Liver (tissue), 9 donors: Measurements from ENCODE around the gene CCDC66. TPM values are rescaled to one million over a fixed set of nuclear protein-coding genes. Genes with fewer than 3 reads are reported as not detected.

Experiments used
- DNase-seq: peaks from one replicate; pipeline ENCODE4 v3.0.0-alpha.2; 2017; ENCODE audit warnings: low spot score
- H3K27ac ChIP-seq, 2 donors: one replicate each; pipeline ENCODE4 v1.7.0; 2013; ENCODE audit warnings: inconsistent platforms in 2 of 2, low read length in 2 of 2, control low read depth in 1 of 2, low read depth in 1 of 2, mild to moderate bottlenecking in 1 of 2
- H3K27me3 ChIP-seq, 4 donors: one replicate each; pipeline versions ENCODE4 v1.6.1 to v1.7.0; 2013; ENCODE audit warnings: low read length in 3 of 4, inconsistent platforms in 1 of 4, mild to moderate bottlenecking in 1 of 4, moderate library complexity in 1 of 4; ENCODE audit not compliant: control insufficient read depth in 4 of 4, insufficient read depth in 4 of 4
- H3K36me3 ChIP-seq, 4 donors: one replicate each; pipeline versions ENCODE4 v1.6.1 to v1.7.0; 2013; ENCODE audit warnings: low read length in 3 of 4, mild to moderate bottlenecking in 3 of 4, low read depth in 1 of 4, moderate library complexity in 1 of 4; ENCODE audit not compliant: control insufficient read depth in 4 of 4, insufficient read depth in 3 of 4
- H3K4me1 ChIP-seq, 4 donors: one replicate each; pipeline versions ENCODE4 v1.6.1 to v1.7.0; 2013; ENCODE audit warnings: low read length in 3 of 4, mild to moderate bottlenecking in 3 of 4, moderate library complexity in 1 of 4; ENCODE audit not compliant: control insufficient read depth in 4 of 4, insufficient read depth in 4 of 4
- H3K4me3 ChIP-seq, 3 donors: one replicate each; pipeline versions ENCODE4 v1.6.1 to v1.7.0; 2013; ENCODE audit warnings: low read length in 3 of 3, control low read depth in 1 of 3, low read depth in 1 of 3, mild to moderate bottlenecking in 1 of 3
- H3K9ac ChIP-seq, 2 donors: one replicate each; pipeline ENCODE4 v1.7.0; 2013; ENCODE audit warnings: low read length in 2 of 2, mild to moderate bottlenecking in 2 of 2, moderate library complexity in 2 of 2, control low read depth in 1 of 2, low read depth in 1 of 2
- H3K9me3 ChIP-seq, 4 donors: one replicate each; pipeline versions ENCODE4 v1.6.1 to v1.7.0; 2013; ENCODE audit warnings: low read length in 3 of 4; ENCODE audit not compliant: control insufficient read depth in 4 of 4
- EGR1 ChIP-seq, 2 donors: IDR thresholded peaks; 2 replicates each; pipeline ENCODE4 v1.6.1; 2016 to 2018; ENCODE audit warnings: antibody characterized with exemption in 2 of 2, low read depth in 2 of 2
- FOXA1 ChIP-seq: IDR thresholded peaks from 2 replicates; pipeline ENCODE4 v1.6.1; 2016; ENCODE audit warnings: antibody characterized with exemption
- GABPA ChIP-seq, 2 donors: IDR thresholded peaks in 1 of 2; conservative IDR thresholded peaks in 1 of 2; 2 replicates each; pipeline ENCODE4 v1.6.1; 2016; ENCODE audit warnings: antibody characterized with exemption in 2 of 2, mild to moderate bottlenecking in 1 of 2, moderate library complexity in 1 of 2
- HNF4A ChIP-seq, 2 donors: conservative IDR thresholded peaks; 2 replicates each; pipeline ENCODE4 v1.6.1; 2016; ENCODE audit warnings: antibody characterized with exemption in 2 of 2, mild to moderate bottlenecking in 2 of 2
- HNF4G ChIP-seq: IDR thresholded peaks from 2 replicates; pipeline ENCODE4 v1.6.1; 2016; ENCODE audit warnings: antibody characterized with exemption
- JUND ChIP-seq, 2 donors: IDR thresholded peaks; 2 replicates each; pipeline ENCODE4 v1.6.1; 2016; ENCODE audit warnings: antibody characterized with exemption in 2 of 2
- NR2F2 ChIP-seq: IDR thresholded peaks from 2 replicates; pipeline ENCODE4 v1.6.1; 2016; ENCODE audit warnings: antibody characterized with exemption
- RAD21 ChIP-seq, 2 donors: IDR thresholded peaks; 2 replicates each; pipeline ENCODE4 v1.6.1; 2016; ENCODE audit warnings: antibody characterized with exemption in 2 of 2, mild to moderate bottlenecking in 2 of 2
- RXRA ChIP-seq, 2 donors: IDR thresholded peaks; 2 replicates each; pipeline ENCODE4 v1.6.1; 2017 to 2018; ENCODE audit warnings: antibody characterized with exemption in 2 of 2, mild to moderate bottlenecking in 1 of 2
- SP1 ChIP-seq: IDR thresholded peaks from 2 replicates; pipeline ENCODE4 v1.6.1; 2018; ENCODE audit warnings: antibody characterized with exemption, mild to moderate bottlenecking
- TAF1 ChIP-seq: conservative IDR thresholded peaks from 2 replicates; pipeline ENCODE4 v1.6.1; 2016; ENCODE audit warnings: antibody characterized with exemption, mild to moderate bottlenecking
- ZBTB33 ChIP-seq: IDR thresholded peaks from 2 replicates; pipeline ENCODE4 v1.6.1; 2016; ENCODE audit warnings: antibody characterized with exemption
- WGBS: extraction: QIAGEN DNeasy Blood & Tissue Kit; methylation state at CpG from one replicate; pipeline ENCODE4 v1.1.7; 2013; 5-methylcytosine and 5-hydroxymethylcytosine counted together
- polyA plus RNA-seq, 2 donors: library from polyadenylated mRNA; stranded (reverse) in 1 of 2; unstranded in 1 of 2; fragments of 200-250 nt in 1 of 2; fragments of >200 nt in 1 of 2; fragmentation: Nextera tagmentation in 1 of 2; extraction: Ambion mirVana in 1 of 2; gene quantifications; one replicate each; pipeline versions ENCODE4 v1.2.1 to v1.2.3, GENCODE V29; 2013 to 2015
- total RNA-seq, 2 donors: library from RNA; depleted of rRNA; stranded (reverse); fragments of >200 nt; gene quantifications; one replicate each; pipeline ENCODE4 v1.2.3, GENCODE V29; 2014
- TF ChIP-seq, protein P1 (sequence below): IDR thresholded peaks from 2 replicates; pipeline ENCODE4 v1.6.1; 2016; ENCODE audit warnings: antibody characterized with exemption, mild to moderate bottlenecking
- TF ChIP-seq, protein P2 (sequence below): IDR thresholded peaks from 2 replicates; pipeline ENCODE4 v1.6.1; 2016; ENCODE audit warnings: antibody characterized with exemption
- TF ChIP-seq, protein P3 (sequence below): fragments of 150-350 bp; IDR thresholded peaks from 2 replicates; pipeline ENCODE4 v1.5.1; 2017; ENCODE audit warnings: improper control_type of control experiment, low read depth, low read length; ENCODE audit not compliant: missing input control
- donor health status: healthy.
- donor health status: healthy.
- donor health status: healthy.
- donor health status: healthy.
- donor health status: healthy.

CCDC66 gene
- total and polyA plus RNA-seq, 4 donors, result 2.1 to 23.3 (median 11.8) TPM

DNA sequence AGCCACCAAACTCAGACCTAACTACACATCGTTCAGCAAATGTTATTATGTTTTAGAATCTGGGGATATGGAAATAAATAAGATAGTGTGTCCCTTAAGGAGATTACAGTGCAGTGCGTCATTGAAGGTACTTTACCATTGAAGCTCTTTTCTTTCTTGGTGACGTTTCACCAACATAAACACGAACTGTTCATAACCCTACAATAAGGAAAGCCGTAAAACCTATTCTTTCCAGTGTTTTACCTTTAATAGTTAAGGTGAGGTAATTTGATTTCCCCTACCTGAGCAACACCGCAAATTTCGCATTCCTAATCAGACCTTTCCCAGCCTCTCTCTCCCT, 826 bp downstream of the CCDC66 start:
- H3K9ac ChIP-seq, result peak overlapping the region in 1 of 2 donors; percentile 72
- TF ChIP-seq JUND (IDR thresholded peaks at IDR 0.05) (no peak), RAD21 (IDR thresholded peaks at IDR 0.05) (no peak), ZBTB33 (no peak), HNF4G (no peak), TAF1 (no peak), SP1 (no peak), RXRA (IDR thresholded peaks at IDR 0.05) (no peak), GABPA (IDR thresholded peaks at IDR 0.05 in 1 of 2, conservative IDR thresholded peaks at IDR 0.05 in 1 of 2) (no peak), HNF4A (conservative IDR thresholded peaks at IDR 0.05) (no peak), FOXA1 (no peak), EGR1 (IDR thresholded peaks at IDR 0.05; ENCODE audit: low read depth in 2 of 2) (no peak)
- TF ChIP-seq, protein P1, sequence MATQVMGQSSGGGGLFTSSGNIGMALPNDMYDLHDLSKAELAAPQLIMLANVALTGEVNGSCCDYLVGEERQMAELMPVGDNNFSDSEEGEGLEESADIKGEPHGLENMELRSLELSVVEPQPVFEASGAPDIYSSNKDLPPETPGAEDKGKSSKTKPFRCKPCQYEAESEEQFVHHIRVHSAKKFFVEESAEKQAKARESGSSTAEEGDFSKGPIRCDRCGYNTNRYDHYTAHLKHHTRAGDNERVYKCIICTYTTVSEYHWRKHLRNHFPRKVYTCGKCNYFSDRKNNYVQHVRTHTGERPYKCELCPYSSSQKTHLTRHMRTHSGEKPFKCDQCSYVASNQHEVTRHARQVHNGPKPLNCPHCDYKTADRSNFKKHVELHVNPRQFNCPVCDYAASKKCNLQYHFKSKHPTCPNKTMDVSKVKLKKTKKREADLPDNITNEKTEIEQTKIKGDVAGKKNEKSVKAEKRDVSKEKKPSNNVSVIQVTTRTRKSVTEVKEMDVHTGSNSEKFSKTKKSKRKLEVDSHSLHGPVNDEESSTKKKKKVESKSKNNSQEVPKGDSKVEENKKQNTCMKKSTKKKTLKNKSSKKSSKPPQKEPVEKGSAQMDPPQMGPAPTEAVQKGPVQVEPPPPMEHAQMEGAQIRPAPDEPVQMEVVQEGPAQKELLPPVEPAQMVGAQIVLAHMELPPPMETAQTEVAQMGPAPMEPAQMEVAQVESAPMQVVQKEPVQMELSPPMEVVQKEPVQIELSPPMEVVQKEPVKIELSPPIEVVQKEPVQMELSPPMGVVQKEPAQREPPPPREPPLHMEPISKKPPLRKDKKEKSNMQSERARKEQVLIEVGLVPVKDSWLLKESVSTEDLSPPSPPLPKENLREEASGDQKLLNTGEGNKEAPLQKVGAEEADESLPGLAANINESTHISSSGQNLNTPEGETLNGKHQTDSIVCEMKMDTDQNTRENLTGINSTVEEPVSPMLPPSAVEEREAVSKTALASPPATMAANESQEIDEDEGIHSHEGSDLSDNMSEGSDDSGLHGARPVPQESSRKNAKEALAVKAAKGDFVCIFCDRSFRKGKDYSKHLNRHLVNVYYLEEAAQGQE, result no peak
- TF ChIP-seq, protein P2, sequence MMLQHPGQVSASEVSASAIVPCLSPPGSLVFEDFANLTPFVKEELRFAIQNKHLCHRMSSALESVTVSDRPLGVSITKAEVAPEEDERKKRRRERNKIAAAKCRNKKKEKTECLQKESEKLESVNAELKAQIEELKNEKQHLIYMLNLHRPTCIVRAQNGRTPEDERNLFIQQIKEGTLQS, result no peak
- TF ChIP-seq, protein P3, sequence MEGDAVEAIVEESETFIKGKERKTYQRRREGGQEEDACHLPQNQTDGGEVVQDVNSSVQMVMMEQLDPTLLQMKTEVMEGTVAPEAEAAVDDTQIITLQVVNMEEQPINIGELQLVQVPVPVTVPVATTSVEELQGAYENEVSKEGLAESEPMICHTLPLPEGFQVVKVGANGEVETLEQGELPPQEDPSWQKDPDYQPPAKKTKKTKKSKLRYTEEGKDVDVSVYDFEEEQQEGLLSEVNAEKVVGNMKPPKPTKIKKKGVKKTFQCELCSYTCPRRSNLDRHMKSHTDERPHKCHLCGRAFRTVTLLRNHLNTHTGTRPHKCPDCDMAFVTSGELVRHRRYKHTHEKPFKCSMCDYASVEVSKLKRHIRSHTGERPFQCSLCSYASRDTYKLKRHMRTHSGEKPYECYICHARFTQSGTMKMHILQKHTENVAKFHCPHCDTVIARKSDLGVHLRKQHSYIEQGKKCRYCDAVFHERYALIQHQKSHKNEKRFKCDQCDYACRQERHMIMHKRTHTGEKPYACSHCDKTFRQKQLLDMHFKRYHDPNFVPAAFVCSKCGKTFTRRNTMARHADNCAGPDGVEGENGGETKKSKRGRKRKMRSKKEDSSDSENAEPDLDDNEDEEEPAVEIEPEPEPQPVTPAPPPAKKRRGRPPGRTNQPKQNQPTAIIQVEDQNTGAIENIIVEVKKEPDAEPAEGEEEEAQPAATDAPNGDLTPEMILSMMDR, result no peak
- DNase-seq, result no peak
- H3K27me3 ChIP-seq, result no peaks in the 10 kb centered on the region
- no peak overlapping the region for H3K27ac ChIP-seq
- peak overlapping the region; percentile 71 to 93 (median 76) for H3K4me3 ChIP-seq
- 27% methylated on average over 7 of the region's 7 CpGs for WGBS
- H3K9me3 ChIP-seq, result no peaks in the 10 kb centered on the region
- peaks cover 0 to 9% (median 3%) of the 10 kb centered on the region in 4 donors for H3K36me3 ChIP-seq
- peaks cover 2 to 12% (median 7%) of the 10 kb centered on the region in 4 donors for H3K4me1 ChIP-seq

GRCh38 chr3:56573501-56573900, 16.5 kb downstream of the CCDC66 start:
- Histone ChIP-seq H3K27me3 (no peaks in the 10 kb centered on the region), H3K9ac (no peak overlapping the region), H3K4me1 (no peaks in the 10 kb centered on the region), H3K36me3 (peaks cover 5 to 27% (median 18%) of the 10 kb centered on the region in 4 donors), H3K27ac (no peak overlapping the region), H3K9me3 (no peaks in the 10 kb centered on the region), H3K4me3 (no peak overlapping the region)
- WGBS, result 98% methylated on average over 1 of the region's 1 CpG
- no peak for DNase-seq
- TF ChIP-seq SP1 (no peak), HNF4A (conservative IDR thresholded peaks at IDR 0.05) (no peak), HNF4G (no peak), EGR1 (IDR thresholded peaks at IDR 0.05; ENCODE audit: low read depth in 2 of 2) (no peak), TAF1 (no peak), NR2F2 (no peak)
- TF ChIP-seq, protein P1, result no peak
- TF ChIP-seq, protein P2, result no peak
- TF ChIP-seq, protein P3, result no peak
